Activated T-helper 9 cell treated with anti-CD3 and anti-CD28 coated beads, Interleukin-2, amount 50 U/mL, for 16 hours (primary cell): Measurements from ENCODE around the gene JKAMP.
"Not testable (repeated sequence)": the region's sequence is repeated elsewhere in the genome, so short reads cannot be mapped to it uniquely, and the experiment has no call there.

Experiments used
- DNase-seq: peaks from one replicate; pipeline ENCODE4 v3.0.0-alpha.2; 2020; ENCODE audit warnings: low read depth

The JKAMP gene

DNA sequence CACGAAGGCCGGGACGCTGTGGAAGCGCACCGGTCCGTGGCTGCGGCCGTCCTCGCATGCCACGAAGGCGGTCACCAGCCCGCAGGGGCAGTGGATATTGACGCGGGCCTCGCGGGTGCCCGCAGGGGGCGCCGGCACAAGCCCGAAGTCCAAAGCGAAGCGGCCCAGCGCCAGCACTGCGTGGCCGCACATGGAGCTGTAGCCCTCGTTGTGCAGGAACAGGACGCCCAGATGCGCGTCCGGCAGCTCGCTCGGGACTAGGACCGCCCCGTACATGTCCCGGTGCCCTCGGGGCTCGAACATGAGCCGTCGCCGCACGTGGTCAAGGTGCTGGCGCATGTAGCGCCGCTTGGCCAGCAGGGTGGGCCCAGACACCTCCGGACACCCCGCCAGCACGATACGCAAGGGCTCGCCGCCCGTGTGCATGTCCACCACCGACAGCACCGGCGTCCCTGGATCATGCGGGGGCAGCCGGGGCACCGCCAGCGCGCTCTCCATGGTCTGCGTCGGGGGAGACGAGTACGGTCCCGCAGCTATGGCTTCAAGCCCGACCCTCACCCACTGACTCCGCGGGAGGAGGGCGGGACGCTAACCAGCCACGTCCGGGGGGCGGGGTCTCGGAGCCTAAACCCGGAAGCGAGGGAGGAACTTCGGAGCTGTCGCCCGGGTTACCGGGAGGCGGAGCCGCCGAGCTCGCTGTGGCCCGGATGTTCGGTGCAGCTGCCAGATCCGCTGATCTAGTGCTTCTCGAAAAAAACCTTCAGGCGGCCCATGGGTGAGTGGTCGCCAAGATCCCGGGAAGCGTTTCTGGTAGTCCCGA, at the start of gene JKAMP, which contains the start of gene L3HYPDH:
Gene JKAMP, plus strand, starts transcription at position 699 of the 820 bp plus-strand sequence. Its CDS starts 73 bp downstream, at position 772.
Gene L3HYPDH, minus strand, starts transcription at position 590 of the 820 bp plus-strand sequence. Its CDS starts 92 bp downstream, at position 498.
- peak; percentile 95 for DNase-seq

DNA sequence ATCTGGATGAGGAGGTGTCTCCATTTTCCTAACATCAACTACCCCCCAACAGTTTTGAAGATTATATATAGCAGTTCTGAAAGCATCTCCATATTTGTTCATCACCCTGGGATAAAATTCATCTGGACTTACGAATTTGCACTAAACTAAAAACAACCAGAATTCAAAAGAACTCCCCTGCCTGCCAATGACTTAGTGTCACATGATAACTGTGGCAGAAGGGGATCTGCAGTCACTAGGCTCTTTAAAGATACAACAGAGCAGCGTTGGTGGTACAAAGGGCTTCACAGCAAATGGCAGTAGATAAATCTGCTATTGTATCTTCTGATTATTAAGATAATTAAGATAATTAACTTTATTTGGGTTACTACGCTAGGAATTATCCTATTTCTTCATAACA, 49.2 kb upstream of the JKAMP start:
- DNase-seq = no peak

GRCh38 chr14:59435987-59436386, 48.3 kb upstream of the JKAMP start:
- no peak for DNase-seq

DNA sequence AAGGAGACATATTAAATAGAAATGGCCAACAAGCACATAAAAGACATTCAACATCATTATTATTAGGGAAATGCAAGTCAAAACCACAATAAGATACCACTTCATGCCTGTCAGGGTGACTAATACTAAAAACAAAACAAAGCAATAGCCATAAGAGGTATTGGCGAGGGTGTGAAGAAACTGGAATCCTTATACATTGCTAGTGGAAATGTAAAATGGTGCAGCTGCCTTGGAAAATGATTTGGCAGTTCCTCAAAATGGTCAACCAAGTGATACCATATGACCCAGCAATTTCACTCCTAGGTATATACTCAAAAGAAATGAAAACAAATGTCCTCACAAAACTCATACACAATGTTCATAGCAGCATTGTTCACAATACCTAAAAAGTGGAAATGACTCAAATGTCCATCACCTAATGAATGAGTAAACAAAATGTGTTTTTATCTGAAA, 46.1 kb upstream of the JKAMP start:
- DNase-seq = no peak

- DNase-seq = no peak
Observed at GRCh38 chr14:59439256-59439965, 44.9 kb upstream of the JKAMP start.

DNA sequence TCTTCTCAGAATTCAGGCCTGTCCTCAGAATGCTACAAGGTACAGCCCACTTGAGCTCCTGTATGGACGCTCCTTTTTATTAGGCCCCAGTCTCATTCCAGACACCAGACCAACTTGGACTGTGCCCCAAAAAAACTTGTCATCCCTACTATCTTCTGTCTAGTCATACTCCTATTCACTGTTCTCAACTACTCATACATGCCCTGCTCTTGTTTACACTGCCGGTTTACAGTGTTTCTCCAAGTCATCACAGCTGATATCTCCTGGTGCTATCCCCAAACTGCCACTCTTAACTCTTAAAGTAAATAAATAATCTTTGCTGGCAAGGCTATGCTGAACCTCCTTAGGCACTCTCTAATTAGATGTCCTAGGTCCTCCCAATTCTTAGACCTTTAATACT, 35.6 kb upstream of the JKAMP start:
- not testable (repeated sequence) for DNase-seq

- DNase-seq = no peak
Observed at GRCh38 chr14:59450716-59451115, 33.6 kb upstream of the JKAMP start.

DNA sequence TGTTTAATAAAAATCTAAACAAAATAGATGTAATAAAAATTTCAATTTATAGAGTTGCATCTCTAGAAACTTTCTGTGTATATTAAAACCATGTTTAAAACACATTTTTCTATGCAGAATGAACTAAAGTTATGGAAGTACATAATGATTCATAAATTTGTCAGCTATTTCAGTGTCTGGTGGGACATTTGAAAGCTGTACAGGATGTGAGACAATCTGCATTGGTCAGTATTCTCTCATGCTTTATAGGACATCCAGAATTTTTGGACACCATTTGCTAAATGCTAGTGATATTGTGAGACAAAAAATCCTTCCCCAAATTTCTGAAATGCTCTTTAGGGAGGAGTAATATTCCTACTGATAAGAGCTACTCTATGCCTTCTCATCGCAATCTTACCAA, 32.5 kb upstream of the JKAMP start:
- DNase-seq = no peak

DNA sequence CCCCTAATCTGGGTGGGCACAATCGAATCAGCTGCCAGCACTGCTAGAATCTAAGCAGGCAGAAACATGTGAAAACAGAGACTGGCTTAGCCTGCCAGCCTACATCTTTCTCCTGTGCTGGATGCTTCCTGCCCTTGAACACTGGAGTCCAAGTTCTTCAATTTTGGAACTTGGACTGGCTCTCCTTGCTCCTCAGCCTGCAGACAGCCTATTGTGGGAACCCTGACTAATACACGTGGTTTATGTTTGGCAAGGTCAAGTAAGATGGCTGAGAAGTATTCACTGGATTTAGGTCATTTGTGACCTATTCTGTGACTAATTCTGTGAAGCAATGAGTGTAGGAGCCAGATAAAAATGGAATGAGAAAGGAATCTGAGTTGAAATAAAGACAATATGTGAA, 30.2 kb upstream of the JKAMP start:
- no peak for DNase-seq

DNA sequence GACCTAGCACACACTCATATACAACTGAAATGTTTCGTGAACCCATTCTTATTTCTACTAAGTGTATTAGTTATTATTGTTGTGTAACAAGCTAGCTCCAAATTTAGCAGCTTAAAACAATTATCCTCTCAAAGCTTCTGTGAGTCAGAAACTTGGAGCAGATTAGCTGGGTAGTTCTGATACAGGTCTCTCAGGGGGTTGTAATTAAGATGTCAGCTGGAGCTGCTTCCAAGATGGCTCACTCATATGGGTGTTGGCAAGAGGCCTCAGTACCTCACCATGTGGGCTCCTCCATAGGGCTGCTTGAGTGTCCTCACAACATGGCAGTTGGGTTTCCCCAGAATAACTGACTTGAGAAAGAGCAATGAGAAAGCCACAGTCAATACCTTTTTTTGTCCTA, 28.9 kb upstream of the JKAMP start:
- DNase-seq = no peak

GRCh38 chr14:59458486-59458885, 25.8 kb upstream of the JKAMP start:
- DNase-seq = no peak

DNA sequence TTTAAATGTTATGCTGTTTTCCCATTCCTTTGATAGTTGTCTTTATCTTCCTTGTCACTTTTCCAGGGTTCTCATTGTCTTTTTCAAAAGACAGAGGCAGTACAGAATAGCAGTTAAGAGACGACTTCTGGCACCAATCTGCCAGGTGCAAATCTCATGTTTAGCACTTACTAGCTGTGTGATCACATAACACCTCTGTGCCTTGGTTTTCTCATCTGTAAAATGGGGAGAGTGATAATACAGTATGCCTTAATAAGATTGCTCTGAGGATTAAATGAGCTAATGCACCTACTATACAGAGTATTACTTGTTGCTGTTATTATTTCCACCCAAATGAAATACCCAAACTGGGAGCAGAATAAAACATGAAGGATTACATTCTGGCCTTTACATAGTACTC, 23.9 kb upstream of the JKAMP start:
- no peak for DNase-seq

GRCh38 chr14:59461891-59462290, 22.4 kb upstream of the JKAMP start:
- no peak for DNase-seq

DNA sequence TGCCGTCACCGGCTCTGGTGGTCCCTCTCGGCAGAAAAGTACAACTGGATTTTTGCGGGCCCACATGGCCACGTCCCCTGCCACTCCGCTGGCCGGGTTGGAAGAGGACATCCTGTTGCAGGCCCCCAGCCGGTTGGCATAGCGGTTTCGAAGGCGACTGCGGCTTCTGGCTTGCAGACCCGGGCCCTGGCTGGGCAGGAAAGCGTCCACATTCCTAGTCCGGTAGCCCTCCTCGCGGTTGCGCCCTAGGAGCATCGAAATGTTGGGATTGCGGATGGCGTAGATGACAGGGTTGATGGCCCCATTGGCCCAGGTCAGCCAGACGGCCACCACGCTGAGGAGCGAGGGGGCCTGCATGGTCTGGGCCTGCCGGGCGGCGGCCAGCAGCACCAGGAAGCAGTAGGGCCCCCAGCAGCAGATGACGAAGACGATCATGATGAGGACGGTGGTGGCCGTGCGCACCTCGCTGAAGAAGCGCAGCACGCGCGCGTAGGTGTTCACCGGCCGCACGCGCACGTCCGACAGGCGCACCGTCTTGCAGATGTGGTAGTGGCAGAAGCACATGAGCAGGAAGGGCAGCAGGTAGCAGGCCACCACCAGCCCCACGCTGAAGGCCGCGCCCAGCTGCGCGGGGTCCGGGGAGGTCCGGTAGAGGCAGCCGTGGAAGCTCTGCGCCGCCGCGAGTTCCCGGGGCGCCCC, 20.4 kb upstream of the JKAMP start:
- peak; percentile 13 for DNase-seq

GRCh38 chr14:59464486-59465315, 19.6 kb upstream of the JKAMP start:
- peak; percentile 45 for DNase-seq

DNA sequence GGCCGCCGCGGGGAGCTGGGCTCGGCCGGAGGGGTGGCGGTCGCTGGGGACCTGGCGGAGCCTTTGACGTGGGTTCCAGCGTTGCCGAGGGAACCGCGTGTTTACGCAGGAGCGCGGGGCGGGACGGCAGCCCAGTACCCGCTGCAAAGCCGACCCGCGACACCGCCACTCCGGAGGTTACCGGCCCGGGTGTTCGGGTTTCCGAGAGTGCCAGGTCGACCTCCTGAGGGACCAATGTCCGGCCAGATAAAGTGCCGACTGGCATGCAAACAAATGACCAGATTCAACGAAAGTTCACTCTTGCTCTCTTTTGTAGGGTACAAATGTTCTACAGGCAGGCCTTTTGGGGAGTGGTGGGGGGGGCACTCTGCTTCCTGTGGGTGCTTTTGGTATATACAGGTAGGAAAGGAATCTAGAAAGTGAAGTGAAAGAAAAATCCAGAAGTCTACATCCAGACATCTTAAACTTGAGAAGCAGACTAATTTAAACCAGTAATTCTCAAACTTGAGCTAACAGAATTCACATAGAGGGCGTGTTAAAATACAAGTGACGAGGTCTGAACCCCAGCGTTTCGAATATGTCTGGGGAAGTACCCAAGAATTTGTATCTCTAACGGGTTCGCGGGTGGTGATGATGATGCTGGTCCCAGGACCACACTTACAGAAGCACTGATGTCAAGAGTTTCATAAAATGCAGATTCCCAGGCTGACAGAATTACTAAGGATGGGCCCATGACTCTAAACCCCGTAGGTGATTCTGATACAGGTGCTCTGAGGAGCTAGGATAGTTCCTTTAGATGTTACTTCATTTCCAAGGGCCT, 18.8 kb upstream of the JKAMP start, which contains the start of gene GPR135:
Gene GPR135, minus strand, starts transcription at position 65 of the 820 bp plus-strand sequence. CDS start 154 bp downstream, outside the sequence.
- DNase-seq = no peak

- DNase-seq = no peak
Observed at GRCh38 chr14:59474172-59474571, 10.1 kb upstream of the JKAMP start.

DNA sequence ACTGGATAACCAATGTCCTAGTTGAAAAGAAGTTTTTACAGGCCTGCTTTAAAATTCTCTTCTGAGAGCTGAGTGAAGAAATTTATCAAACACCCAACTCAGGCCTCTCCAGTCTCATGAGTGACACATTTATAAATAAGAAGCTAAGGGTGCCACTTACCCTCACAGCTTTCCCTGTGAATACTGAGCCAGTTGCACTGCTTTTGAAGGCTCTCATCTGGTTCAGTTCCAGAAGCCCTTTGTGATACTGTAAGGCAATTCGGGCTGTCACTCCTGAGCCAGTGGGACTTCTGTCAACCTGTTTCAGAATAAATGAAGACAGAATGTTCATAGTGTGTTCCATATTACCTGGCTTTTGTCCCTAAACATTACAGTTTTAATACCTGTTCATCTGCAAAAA, 8.6 kb upstream of the JKAMP start:
- DNase-seq = no peak

DNA sequence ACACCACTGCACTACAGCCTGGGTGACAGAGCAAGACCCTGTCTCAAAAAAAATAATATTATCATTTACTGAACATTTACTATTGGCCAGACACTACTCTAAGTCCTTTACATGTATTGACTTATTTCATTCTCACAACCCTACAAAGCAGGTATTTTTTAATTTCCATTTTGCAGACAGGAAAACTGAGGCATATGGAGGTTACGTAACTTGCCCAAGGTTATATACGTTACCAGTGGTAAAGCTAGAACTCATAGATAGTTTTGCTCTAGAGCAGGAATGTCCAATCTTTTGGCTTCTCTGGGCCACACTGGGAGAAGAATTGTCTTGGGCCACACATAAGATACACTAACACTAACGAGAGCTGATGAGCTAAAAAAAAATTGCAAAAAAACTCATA, 5.8 kb upstream of the JKAMP start:
- DNase-seq = no peak

DNA sequence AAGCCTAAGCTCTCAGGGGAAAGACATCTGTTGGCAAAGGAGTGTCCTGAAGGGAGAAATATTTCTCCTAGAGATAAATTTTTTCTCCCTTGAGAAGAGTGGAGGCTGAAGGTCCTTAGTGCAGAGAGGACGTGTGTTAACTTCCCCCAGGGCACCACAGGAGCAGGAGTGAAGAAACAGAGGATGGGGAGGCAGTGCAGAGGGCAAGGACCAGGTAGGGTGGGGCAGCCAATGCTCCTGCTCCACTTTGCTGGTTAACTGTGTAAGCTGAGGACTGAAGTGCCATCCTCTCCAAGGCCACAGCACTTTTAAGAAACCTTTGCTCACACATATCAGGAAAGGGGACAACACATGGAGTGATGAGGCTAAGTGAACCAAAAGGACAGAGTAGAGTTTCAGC, 4.2 kb upstream of the JKAMP start:
- DNase-seq = no peak

- no peak for DNase-seq
Observed at GRCh38 chr14:59481407-59481806, 2.9 kb upstream of the JKAMP start.
